Caki2 (cell line): ENCODE results near the gene KRTAP4-12. TPM values are rescaled to one million over a fixed set of nuclear protein-coding genes. Genes with fewer than 3 reads are reported as not detected.
"Not testable (repeated sequence)": the region's sequence is repeated elsewhere in the genome, so short reads cannot be mapped to it uniquely, and the experiment has no call there.

ENCODE experiments used
- DNase-seq: peaks from one replicate; pipeline ENCODE4 v3.0.0-alpha.2; 2015; ENCODE audit warnings: low read depth
- in situ Hi-C: cut with HindIII; loops from 2 replicates; pipeline ENCODE4 v1.10.0; 2016; ENCODE audit warnings: low sequenced_read_pairs, low pct_unique_long_range_greater_than_20kb, mixed read lengths
- total RNA-seq: library from RNA; depleted of rRNA; stranded (reverse); fragments of >200 nt; shearing (Covaris generic); gene quantifications from 2 replicates; pipeline ENCODE4 v1.2.3, GENCODE V29; 2014; ENCODE audit warnings: low replicate concordance

Gene KRTAP4-12
- total RNA-seq, 1 experiment from 2014 or later: not detected

- no peak for DNase-seq
- in situ Hi-C loops: no loop called here
Measured at GRCh38 chr17:41133880-41134735, 10.1 kb upstream of the KRTAP4-12 start.

GRCh38 chr17:41131979-41132378 lies 8.0 kb upstream of the KRTAP4-12 start:
- in situ Hi-C loops: no loop called here
- peak; percentile 16 for DNase-seq

GRCh38 chr17:41127371-41127770 lies 3.4 kb upstream of the KRTAP4-12 start:
- in situ Hi-C loops: no loop called here
- DNase-seq: no peak

- no peak for DNase-seq
- in situ Hi-C loops: no loop called here
Measured at GRCh38 chr17:41126412-41126811, 2.4 kb upstream of the KRTAP4-12 start.

GRCh38 chr17:41125064-41125463 lies 1.1 kb upstream of the KRTAP4-12 start:
- in situ Hi-C loops: no loop called here
- DNase-seq: no peak

GRCh38 chr17:41123292-41123990 lies 541 bp downstream of the KRTAP4-12 start:
- DNase-seq, in situ Hi-C loops: not testable (repeated sequence)

GRCh38 chr17:41121742-41122141 lies 2.2 kb downstream of the KRTAP4-12 start:
- in situ Hi-C loops: no loop called here
- DNase-seq: no peak

GRCh38 chr17:41119696-41120690 lies 4.0 kb downstream of the KRTAP4-12 start:
- in situ Hi-C loops, DNase-seq: not testable (repeated sequence)

GRCh38 chr17:41118721-41119120 lies 5.3 kb downstream of the KRTAP4-12 start:
- no peak for DNase-seq
- in situ Hi-C loops: no loop called here

GRCh38 chr17:41117846-41118386 lies 6.1 kb downstream of the KRTAP4-12 start, which contains the start of gene KRTAP4-11:
KRTAP4-11 (minus strand) TSS chr17:41118373; CDS start chr17:41118315, 58 bp downstream.
- in situ Hi-C loops, DNase-seq: not testable (repeated sequence)

GRCh38 chr17:41116297-41116696 lies 7.7 kb downstream of the KRTAP4-12 start:
- in situ Hi-C loops: no loop called here
- no peak for DNase-seq

GRCh38 chr17:41111151-41111885 lies 12.7 kb downstream of the KRTAP4-12 start:
- in situ Hi-C loops: no loop called here
- DNase-seq: no peak

GRCh38 chr17:41108728-41109386 lies 15.1 kb downstream of the KRTAP4-12 start:
- DNase-seq, in situ Hi-C loops: not testable (repeated sequence)

- in situ Hi-C loops: no loop called here
Measured at GRCh38 chr17:41107941-41108450, 16.0 kb downstream of the KRTAP4-12 start.

GRCh38 chr17:41105347-41105746 lies 18.6 kb downstream of the KRTAP4-12 start, which contains the start of gene KRTAP4-9:
KRTAP4-9 (plus strand) TSS chr17:41105389; CDS start chr17:41105389, 0 bp downstream.
- in situ Hi-C loops, DNase-seq: not testable (repeated sequence)

More at GRCh38 chr17:41107941-41108450, 16.0 kb downstream of the KRTAP4-12 start:
- no peak for DNase-seq

GRCh38 chr17:41104386-41105038 lies 19.5 kb downstream of the KRTAP4-12 start:
- DNase-seq: peak; percentile 19
- in situ Hi-C loops: not testable (repeated sequence)
